NCI-H510A treated with DMSO at 0.1 percent for 48 hours (cell line): Measurements from ENCODE around the gene GATA5.
A peak's percentile ranks its signal among the peaks of the same experiment; 100 is the strongest.

ENCODE experiments used
- DNase-seq: peaks from one replicate; lab custom pipeline; 2025; lab: John Stamatoyannopoulos, UW

Gene GATA5

DNA sequence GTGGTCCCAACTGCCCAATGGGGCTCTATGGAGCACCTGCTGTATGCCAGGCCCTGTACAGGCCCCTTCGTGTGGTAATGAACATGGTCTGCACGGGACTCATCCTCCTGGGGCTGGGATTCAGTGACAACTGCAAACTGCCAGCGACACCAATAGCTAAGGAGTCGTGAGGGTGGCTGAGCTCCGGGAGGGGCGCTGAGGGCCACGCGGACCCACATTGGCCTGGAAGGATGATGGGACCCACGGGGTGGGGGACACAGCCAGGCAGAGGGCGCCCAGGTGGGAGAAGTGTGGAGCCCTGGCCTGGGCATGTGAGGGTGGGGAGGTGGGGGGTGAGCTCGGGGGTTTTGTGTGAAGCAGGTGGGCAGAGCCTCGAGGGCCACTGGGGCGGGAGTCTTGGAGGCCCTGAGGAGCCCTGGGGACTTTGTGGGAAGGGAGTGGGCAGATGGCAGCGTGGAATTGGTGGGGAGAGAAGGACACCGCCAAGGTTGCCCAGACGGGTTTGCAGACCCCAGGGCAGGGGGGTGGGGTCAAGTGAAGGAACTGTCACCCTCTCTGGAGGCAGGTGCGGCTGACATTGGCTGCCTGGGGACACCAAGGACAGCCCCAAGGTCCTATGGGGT is 22.5 kb downstream of the GATA5 start:
- DNase-seq, result no peak

DNA sequence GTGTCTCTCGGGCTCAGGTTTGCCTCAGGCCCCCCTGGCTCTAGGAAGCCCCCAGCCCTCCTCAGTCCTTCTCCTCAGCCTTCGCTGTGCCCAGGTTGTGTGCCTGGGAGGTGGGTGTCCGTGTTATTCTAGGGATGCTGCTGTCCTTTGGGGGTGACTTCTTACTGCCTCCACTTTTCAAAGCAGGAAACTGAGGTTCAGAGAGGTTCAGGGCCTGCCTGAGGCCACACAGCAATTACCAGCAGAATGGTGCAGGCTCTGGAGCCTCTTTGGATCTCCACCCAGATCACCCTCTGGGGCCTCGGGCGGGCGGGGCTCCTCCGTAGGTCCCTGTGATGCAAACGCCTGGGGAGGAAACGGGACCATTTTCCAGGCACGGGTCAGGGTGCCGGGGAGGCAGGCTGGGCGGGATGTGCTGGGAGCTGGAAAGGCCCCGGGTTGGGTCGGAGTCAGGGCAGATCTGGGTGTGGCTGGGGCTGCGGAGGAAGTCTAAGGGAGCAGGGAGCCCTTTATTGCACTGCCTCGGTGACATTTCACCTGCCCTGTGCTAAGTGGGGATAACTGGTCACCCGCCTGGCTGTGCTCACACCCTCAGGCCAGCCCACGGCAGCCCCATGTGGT is 23.2 kb downstream of the GATA5 start:
- DNase-seq, result no peak

DNA sequence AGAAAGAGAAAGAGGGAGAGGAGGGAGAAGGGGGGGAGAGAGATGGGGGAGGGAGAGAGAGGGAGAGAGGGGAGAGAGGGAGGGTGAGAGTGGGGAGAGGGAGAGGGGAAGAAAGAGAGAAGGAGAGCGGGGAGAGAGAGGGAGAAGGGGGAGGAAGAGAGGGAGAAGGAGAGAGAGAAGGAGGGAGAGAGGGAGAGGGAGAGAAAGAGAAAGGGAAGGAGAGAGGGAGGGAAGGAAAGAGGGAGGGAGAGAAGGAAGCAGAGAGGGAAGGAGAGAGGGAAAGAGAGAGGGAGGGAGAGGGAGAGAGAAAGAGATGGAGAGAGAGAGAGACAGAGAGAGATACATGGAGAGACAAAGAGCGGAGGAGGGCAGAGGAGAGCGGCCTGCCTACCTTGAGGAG is 23.8 kb downstream of the GATA5 start:
- DNase-seq, result no peak

DNA sequence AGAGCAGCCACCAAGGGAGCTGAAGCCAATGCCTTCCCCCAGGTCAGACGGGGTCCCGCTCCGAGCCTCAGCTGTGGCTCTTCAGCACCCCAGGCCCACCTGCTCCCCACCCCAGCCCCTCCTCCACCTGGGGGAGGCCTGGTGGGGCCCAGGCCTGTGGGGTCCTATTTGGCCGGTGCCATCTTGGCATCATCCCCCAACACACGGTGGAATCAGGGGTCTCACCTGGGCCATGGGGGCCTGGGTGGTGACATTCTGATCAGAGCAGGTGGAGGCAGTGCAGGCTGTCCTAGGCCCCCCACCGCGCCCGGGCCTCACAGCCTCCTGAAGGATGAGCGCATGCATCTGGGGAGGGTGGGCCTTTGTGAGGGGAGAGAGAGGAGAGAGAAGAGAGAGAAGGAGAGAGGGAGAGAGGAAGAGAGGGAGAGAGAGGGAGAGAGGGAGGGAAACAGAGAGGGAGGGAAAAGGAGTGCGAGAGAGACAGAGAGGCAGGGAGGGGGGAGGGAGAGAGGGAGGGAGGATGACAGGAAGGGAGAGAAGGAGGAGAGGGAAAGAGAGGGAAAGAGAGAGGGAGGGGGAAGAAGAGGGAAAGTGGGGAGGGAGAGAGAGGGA is 24.5 kb downstream of the GATA5 start:
- DNase-seq, result no peak

DNA sequence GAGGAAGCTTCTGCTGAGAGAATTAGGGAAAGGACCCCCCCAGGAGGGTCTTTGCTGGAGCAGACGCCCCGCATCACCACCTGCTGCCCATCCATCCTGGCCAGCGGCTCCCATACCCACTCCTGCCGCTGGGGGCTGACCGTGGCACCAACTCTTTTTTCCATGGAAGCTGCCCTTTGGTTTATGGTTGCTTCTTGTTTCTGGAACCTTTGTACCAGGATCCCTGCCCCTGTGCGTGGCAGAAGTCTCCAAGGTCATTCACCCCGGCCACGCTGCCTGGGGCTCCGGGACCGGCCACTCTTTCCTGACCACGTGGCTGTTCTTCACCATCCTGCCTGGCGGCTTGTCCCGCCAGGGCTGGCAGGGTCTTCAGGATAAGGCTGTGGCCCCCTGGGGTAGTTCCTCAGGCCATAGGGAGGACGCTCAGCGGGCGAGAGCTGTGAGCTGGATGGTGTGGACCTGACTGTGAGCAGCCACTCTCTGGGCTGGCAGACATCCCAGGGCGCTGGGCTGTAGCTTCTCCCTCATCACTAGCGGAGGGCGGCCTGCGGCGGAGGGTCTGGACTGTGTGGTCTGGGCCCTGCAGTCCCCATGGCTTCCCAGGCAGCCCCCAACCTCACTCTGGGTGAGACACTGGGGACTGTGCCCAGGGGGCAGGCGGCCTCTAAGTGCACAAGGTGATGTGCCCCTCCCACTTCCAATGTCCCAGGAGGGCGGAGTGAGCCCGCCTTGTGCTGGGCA is 25.7 kb downstream of the GATA5 start:
- peak; percentile 1 for DNase-seq

DNA sequence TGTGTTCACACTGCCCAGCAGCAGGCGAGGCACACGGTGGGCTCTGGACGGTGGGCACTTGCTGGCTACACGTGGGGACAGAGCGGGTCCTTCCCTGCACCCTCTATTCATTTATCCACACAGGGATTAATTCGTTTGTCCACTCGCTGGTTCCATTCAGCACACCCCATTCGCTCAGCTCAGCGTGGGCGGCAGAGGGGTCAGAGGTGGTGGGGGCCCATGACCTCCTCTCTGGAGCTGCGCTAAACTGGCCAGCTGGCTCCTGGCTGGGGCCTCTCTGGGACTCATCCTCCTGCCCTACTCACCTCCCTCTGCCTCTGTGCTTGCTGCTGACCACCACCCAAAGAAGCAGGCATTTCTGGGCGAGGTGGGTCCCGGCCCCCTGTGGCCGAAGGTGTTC is 27.0 kb downstream of the GATA5 start:
- no peak for DNase-seq

DNA sequence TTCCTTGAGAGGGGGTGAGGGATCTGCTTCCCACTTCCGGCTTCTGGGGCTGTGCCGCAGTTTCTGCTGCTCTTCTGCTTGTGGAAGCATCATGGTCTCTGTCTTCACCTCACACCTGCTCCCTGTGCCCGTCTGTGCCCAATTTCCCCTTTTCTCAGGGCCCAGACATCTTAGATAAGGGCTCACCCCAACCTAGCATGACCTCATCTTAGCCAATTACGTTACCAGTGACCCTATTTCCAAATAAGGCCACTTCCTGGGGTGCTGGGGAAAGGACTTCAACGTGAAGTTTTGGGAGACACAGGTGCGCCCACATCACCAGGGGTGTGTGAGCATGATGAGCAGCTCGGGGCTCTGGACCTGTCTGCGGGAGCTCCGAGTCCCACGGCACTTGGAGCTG is 27.8 kb downstream of the GATA5 start:
- DNase-seq, result no peak

DNA sequence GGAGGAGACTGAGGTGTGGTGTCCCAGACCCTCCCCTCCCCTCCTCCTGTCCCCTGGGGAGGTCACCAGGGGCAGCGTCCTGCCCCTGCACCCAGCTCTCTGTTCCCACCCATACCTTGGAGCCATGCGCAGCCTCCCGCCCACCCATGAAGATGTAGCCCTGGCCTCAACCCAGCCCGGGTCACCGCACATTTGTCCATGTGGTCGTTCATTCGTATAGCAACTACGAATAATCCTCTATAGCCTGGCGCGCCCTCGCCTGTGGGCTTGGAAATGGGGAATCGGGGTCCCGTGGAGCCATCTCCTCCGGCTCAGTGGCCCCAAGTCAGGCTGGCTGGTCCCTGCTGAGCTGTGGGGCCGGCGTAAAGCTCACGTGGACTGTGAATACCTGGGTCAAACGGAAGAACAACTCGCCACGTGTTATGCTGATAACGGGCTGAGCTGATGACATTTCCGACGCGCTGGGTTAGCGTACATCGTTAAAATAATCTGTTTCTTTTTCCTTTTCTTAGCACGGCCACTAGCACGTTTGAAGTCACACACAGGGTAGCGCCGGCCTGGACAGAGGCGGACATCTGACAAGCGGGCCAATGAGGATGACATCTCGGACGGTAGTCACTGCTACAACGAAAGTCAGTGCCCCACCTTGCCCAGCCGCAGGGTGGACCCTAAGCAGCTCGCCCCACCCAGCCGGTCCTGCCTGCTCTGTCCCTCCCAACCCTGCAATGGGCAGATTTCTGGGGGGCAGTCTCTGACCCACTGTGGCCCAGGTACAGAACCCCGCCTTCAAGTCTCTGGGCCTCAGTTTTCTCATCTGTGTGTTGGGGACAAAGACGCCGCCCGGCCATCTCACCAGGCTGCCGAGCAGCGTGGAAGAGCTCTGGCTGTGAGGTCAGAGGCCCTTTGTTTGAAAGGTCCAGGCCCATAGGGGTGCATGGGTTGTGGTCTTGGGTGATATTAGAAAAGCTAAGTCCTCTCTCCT is 28.6 kb downstream of the GATA5 start:
- no peak for DNase-seq

DNA sequence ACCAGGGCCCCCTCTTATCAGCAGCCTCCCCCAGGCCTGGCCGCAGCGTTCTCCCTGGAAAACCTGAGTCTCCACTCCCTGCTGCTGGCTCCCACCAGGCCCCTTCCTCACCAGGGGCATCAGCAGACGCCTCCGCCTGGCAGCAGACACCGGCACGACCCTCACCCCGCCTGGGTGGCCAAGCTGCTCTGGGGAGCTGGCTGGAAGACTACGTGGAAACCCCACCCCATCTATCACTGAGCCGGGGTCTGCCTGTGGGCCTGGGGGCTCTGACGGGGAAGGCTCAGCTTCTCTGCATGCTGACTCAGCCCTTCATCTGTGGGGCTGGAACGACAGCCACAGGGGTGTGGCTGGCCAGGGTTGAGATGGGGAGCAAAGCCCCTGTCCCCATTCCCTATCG is 29.3 kb downstream of the GATA5 start:
- DNase-seq, result no peak

DNA sequence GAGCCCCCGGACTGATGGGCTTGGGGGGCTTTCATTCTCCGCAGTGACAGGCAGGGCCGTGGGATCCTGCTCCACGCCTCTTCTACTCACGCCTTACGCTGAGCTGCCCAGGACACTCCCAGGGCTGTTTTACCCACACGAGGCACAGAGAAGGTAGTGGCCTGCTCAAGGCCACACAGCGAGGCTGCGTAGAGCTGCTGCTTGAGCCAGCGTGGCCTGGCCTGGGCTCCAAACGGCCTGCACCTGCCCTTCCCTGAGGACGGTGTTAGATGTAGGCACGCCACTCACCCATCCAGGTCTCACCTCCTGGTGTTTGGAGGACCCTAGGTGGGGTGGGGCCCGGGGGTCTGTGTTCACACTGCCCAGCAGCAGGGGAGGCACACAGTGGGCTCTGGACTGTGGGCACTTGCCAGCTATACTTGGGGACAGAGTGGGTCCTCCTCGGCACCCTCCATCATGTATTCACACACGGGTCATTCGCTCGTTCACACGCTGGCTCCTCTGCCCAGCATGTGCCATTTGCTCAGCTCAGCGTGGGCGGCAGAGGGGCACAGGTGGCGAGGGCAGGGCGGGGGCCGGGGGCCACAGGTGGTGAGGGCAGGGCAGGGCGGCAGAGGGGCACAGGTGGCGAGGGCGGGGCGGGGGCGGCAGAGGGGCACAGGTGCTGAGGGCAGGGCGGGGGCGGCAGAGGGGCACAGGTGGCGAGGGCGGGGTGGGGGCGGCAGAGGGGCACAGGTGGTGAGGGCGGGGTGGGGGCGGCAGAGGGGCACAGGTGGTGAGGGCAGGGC is 30.0 kb downstream of the GATA5 start:
- no peak for DNase-seq

DNA sequence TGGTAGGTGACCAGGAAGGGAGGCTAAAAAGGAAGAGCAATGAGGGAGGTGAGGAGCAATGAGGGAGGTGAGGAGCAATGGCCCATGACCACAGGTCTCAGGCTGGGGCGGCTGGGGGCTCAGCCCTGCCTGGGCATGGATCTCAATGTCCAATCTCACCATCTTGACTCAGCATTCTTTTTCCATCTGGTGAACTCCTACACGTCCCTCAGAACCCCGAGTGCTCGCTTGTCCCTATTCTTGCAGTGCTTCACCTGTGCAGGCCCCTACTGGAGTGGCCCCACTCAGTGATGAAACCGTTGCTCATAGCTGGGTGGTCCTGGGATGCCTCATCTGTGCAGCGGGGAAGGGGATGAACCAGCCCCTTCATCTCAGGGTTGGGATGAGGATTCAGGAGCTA is 31.5 kb downstream of the GATA5 start:
- DNase-seq, result no peak

DNA sequence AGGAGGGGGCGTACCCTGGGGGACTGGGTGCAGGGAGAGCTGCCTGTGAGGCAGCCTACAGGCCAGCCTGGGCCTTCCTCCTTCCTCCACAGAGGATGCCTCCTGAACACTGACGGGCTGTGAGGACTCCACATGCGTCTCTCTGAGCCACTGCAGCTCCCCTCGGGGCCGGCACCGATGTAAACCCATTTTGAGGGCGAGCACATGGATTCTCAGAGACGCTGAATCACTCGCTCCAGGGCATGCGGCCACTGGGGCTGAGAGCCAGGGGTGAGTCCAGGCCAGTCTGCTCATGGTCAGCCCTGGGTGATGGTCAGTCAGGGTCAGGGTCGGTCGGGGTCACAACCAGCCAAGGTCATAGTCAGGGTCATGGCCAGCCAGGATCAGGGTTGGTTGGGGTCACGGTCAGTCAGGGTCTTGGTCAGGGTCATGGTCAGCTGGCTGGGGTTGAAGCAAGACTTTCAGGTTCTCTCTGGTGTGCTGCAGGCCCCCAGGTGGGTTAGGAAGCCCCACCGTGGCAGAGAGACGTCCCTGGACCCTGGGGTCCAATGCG is 33.7 kb downstream of the GATA5 start:
- DNase-seq, result no peak

DNA sequence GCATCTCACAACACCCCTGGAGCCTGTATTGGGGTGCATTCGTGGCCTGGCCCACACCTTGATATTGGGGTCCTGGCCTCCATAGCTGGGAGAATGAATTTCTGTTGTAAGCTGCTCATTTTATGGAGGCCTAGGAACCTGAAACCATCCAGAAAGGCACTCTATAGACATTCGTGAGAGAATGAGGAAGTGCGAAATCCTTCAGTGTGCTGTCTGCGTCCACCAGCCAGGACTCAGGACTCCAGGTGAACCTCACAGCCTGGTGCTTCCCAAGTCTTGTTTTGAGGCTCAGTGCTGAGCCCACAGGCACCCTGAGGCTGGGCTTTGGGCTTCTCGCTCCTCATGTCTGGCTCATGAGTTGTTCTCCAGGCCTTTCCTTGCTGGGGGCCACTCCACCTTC is 36.6 kb downstream of the GATA5 start:
- DNase-seq, result peak; percentile 5

DNA sequence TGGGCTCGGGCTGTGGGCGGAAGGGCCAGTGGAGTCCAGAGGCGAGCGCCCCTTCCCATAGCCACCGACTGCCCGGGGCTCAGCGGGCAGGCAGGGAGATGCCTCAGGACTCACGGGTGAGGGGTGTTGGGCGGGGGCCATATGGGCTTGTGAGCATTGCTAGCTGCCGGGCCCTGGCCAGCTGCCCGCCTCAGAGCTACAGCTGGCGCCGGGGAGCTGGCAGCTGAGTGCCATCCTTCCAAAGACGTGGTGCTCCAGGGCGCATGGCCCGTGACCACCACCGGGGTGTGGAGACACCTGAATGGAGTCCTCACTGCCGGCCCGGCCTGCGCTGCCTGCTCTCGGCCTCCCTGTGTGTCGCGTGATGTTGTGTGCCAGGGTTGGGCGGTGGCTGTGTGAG is 37.9 kb downstream of the GATA5 start:
- no peak for DNase-seq

DNA sequence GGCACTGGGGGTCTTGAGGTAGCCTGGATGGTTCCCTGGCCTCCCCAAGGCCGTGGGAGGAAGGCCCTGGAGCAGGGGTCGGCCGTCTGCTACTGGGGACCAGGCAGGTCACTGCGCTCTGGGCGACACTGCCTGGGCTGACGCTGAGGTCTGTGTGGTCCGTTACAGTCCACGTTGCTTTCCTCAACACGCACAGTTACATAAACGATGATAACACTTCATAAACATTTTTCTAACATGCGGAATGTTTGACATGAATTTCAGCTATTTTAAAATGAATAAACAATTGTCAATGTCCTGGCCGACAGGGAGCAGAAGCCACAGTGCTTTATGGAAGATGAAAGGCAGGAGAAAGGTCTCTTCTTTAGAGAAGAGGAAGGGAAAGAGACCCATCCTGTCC is 38.3 kb downstream of the GATA5 start:
- no peak for DNase-seq

DNA sequence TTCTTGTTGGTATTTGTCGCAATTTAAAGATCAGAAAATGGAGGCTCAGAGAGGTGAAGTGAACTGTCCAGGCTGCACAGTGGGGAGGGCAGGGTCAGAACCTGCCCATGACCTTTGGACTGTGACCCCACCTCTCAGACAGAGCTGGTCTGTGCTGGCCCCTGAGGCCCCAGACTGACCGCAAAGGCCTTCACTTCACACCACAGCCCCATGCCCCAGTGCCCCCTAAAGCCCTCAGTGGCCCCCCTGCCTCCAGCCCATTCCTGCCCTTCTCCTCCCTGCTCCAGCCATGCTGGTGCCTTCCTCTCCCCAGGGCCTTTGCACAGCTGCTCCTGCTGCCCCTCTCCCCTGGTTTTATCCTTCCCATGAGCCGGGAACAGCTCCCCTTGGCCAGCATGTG is 39.1 kb downstream of the GATA5 start:
- no peak for DNase-seq

DNA sequence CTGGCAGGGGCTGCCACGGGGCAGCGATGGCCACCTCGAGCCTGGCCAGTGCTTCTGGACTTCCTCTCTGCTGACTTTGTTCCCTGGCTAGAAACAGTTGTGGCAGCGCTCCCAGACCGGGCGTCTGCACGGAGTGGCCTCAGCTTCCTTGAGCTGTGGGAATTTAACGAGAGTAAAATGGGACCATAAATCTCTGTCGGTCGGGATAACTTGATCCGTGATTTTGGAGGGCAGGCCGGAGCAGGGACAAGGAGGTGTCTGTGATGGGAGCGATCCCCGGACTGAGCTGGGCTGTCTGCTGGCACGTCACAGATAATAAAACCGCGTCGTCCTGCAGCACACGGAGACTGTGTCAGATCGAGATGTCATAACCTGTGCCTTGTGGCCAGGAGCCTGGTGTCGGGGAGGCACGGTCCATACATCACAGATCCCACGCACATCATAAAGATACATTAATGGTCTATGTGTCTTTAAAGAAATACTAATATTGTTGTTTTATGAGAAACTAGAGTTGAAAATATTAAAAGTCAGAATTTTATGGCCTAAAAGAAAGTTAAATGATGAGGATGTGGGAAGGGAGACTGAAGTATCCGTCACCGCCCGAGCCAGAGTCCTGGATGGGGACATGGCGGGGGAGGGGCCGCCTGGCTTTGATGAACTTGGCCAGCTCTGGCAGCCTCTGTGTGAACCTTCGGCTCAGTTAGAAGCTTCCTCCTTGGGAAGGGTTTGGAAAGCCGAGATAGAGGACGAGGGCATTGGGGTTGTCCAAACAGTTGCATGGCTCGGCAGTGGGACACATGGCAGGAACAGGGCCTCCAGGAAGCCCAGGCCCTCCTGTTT is 41.9 kb downstream of the GATA5 start:
- no peak for DNase-seq

DNA sequence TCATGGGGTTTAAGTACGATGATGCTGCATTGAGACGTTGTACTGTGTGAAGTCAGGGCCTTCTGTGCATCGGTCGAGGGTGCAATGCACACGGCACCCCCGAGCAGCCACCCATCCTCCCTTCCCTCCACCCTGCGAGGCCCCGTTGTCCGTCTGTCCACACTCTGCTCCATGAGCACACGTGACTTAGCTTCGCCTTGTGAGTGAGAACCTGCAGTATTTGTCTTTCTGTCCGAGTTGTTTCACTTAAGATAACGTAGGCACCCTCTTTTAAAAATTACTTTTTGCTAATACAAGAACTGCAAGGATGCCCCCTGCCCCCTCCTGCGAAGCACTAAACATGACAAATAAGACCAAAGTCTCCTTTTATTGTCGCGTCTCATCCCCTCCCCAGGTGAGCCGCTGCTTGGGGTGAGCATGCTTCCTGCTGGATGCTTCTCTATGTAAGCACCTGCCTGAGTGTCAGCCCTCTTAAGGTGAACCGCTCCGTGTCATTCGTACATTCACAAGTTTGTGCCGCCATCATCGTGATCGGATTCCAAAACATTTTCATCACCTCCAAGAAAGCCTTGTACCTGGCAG is 44.8 kb downstream of the GATA5 start:
- DNase-seq, result peak; percentile 32

DNA sequence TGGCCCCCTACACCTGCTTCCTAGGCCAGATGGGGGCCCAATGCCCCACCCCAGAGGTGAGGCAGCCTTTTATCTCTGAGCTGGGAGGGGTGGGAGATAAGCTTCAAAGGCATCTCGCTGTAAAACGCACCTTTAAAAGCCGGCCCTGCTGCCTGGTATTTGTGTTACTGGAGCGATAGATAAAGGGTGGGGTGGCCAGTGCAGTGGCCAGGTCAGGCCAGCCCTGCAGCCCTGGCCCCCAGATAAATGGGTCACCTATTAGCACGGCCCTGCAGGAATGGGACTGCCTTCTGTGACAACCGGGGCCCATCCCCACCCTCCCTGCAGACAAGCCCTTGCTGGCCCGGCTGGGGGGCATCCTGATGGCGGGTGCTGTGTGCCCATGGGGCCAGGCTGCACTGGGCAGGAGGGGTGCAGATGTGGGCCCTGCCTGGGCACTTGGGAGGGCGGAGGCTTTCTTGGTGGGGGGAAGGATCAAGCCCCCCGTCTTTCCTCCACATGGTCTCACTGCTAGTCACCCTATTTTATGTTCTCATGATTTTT is 45.4 kb downstream of the GATA5 start:
- DNase-seq, result no peak
